T-helper 22 cell (primary cell): Measurements from ENCODE around the gene FOXD1.
"Not testable (repeated sequence)": the region's sequence is repeated elsewhere in the genome, so short reads cannot be mapped to it uniquely, and the experiment has no call there.

Source experiments
- DNase-seq: peaks from one replicate; pipeline ENCODE4 v3.0.0-alpha.2; 2020; ENCODE audit warnings: low read depth

The FOXD1 gene

DNA sequence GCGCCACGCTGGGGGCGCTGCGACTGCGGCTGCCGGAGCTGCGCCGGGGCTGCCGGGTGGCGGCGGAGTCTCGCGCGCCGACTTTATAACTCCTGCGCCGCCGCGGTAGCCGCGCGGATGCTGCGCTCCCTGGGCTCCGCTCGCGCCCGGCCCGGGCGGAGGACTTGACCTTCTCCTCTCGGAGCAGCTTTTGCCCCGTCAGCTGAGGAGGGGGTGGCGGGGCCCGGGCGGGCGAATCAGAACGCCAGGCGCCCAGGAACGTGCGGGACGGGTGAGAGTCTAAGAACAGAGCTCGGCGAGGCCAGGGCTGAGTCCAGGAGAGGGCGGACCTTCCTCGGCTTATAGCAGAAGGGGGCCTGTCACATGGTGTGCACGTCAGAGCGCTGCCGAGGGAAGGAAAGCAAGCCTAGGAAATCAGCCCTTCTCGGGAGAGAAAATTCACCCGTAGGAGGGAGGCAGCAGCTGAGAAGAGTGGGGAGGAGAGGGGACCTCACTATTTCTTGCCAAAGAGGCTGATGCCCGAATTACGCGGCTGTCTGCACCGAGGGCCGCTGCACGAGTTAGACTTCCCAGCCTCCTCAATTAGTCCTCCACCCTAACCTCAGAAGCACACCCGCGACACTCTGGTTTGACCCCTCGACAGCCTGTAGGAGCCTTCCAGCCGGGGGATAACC lies at the start of gene FOXD1:
Gene FOXD1, minus strand, starts transcription at position 315 of the 674 bp plus-strand sequence. CDS start 415 bp downstream, outside the sequence.
- DNase-seq: no peak

DNA sequence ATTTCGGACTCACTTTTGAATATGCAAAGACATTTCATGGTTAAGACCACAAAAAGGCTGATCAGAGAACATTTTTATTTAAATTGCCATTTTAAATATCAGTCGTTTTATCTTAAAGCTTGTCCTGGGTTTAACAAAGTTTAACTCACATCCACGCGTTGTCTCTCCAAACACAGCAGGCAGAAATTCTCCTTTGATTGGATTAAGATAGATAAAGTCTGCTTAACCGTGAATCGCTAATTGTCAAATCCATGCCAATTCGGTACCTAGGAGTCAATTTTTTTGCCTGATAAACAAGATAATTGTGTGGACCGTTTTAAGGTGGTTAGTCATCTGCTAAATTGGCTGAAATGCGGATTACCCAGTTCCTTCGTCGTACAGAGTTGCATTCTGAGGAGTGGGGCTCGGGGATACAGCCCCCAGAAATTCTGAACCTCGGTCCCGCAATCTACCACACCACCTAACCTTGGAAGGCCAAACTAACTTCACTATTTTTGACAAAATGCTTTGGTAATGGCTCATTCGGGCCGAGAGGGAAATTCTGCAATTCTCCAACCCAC lies 49.0 kb upstream of the FOXD1 start:
- DNase-seq: no peak

DNA sequence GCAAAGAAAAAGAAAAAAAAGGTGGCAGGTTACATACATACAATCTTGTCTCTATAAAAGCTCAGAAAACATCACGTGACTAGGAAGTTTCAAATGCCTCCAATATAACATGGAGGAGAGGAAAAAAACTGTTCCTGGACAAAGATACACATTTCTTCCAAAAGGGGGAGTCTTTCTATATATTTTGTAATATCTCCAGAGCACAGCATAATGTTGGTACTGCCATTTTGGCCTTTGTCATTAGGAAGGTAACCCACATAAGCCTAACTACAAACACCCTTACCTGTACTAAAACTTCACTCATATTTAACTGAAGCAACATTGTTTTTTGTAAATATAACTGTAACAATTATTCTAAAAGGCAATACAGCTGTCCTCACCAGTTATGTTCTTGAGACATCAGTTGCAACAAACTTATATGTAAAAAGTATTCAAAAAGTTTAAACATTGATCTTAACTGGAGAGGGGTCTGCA lies 48.4 kb upstream of the FOXD1 start:
- no peak for DNase-seq

DNA sequence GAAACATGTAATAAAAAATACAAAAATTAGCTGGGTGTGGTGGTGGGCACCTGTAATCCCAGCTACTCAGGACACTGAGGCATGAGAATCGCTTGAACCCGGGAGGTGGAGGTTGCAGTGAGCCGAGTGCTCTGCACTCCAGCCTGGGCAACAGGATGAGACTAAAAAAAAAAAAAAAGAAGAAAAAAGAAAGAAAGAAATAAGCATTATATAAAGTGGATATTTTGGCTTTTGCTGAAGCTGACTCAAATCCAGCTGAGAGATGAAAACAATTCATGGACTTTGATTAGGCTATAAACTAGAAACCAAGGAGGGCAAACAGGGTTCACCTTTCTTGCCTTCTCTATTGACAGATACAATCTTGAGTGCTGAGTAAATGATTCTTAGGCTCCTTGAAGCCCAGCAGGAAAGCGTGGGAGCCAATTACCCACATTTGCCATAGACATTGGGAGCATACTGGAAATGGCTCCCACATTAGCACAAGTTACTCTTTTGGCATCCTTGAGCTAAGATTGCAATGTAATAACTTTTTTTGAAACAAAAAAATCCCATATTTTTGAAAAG lies 47.3 kb upstream of the FOXD1 start:
- DNase-seq: no peak

DNA sequence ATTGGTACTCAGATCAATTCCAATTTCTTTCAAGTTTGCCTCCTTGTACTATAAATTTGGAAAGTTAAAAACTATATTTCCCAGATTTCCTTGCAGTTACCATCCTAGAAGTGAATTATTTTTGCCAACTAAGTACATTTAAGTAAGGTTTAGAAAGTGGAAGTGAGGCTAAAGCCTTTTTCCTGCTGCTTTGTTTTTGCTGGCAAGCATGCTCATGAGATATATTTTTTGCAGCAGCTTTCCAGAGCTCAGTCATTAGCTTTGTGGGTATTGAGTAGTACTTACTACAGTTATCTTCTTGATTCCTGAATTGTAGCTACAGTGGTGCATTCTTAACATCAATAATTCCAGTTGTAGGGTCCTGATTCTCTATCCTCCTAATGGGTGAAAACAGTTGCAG lies 46.1 kb upstream of the FOXD1 start:
- no peak for DNase-seq

DNA sequence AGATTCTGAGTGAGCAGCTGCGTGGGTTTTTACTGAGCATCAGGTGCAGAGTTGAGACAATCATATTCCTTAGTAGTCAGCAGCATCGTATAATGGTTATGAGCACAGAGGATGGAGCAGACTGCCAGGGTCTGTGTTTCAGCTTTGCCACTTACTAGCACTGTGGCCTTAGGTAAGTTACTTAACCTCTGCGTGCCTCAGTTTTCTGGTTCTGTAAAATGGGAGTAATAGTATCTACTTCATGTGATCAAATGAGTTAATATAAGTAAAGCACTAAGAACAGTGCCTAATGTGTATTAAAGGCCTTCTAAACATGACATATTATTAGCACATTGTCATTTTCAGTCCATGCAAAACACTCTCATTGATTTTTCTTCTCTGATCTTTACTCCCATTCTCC lies 44.8 kb upstream of the FOXD1 start:
- no peak for DNase-seq

DNA sequence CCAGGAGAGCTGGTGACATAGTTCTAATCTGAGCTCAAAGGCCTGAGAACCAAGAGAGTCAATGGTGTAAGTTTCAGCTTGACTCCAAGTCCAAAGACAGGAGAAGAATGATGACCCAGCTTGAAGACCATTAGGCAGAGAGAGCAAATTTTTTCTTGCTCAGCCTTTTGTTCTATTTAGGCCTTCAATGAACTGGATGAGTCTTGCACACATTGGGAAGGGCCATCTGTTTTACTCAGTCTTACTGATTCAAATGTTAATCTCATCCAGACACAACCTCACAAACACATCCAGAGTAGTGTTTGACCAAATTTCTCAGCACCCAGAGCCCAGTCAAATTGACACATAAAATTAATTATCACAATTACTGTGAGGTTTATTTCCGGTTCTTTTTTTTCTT lies 42.6 kb upstream of the FOXD1 start:
- DNase-seq: no peak

DNA sequence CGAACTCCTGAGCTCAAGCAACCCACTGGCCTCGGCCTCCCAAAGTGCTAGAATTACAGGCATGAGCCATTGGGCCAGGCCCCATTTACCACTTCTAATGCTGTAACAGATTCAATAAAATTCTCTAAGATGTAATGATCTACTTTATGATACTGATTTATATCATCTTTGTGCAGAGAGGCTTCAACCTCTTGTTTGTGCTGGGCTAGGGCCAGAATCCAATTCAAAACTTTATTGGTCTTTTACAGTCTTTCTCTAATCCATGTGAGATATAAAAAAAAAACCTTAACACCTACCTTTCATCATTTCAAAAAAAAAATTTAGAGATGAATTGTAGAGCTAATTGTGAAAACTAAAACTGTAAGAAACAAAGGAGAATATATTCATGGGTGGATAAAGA lies 41.5 kb upstream of the FOXD1 start:
- DNase-seq: no peak

DNA sequence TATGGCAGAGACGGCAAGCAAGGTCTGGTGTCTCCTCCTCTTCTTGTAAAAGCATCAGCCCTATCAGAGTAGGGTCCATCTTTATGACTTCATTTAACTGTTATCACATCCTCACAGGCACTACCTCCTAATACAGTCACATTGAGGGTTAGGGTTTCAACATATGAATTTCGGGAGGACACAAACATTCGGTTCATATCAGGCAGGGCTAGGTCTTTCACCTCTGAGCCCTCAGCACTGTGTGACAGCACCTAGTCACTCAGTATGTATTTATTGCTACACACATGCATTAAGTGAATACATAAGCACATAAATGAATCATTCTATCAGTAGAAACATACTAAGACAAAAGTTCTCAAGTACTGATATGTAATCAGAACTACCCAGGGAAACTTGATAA lies 40.2 kb upstream of the FOXD1 start:
- no peak for DNase-seq

DNA sequence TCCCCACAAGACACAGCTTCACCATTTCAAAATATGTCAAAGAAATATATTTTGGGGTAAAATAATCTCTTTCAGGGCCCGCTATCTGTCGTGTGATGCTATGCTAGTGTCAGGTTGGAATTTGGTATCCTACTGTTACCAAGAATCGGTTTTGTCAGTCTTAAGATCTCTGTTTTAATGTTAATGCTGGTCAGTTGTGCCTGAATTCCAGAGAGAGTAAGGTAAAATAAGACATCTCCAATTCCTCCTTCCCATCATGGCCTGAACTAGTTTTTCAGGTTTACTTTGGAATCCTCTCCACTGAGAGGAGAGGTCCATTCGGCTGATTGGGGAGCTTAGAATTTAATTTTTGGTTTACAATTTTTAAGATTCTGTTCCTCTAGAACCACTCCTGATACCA lies 39.2 kb upstream of the FOXD1 start:
- no peak for DNase-seq

DNA sequence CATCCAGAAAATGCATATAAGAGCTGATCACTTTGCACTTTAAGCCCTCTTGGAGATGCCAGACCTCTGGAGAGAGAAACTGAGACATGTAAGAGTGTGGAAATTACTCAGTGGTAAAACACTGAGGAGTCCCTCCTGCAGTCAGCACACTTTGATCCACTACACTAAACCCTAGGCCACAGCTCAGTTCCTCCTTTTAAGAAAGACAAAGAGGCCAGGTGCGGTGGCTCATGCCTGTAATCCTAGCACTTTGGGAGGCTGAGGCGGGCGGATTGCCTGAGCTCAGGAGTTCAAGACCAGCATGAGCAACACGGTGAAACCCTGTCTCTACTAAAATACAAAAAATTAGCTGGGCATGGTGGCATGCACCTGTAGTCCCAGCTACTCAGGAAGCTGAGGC lies 38.7 kb upstream of the FOXD1 start:
- not testable (repeated sequence) for DNase-seq

DNA sequence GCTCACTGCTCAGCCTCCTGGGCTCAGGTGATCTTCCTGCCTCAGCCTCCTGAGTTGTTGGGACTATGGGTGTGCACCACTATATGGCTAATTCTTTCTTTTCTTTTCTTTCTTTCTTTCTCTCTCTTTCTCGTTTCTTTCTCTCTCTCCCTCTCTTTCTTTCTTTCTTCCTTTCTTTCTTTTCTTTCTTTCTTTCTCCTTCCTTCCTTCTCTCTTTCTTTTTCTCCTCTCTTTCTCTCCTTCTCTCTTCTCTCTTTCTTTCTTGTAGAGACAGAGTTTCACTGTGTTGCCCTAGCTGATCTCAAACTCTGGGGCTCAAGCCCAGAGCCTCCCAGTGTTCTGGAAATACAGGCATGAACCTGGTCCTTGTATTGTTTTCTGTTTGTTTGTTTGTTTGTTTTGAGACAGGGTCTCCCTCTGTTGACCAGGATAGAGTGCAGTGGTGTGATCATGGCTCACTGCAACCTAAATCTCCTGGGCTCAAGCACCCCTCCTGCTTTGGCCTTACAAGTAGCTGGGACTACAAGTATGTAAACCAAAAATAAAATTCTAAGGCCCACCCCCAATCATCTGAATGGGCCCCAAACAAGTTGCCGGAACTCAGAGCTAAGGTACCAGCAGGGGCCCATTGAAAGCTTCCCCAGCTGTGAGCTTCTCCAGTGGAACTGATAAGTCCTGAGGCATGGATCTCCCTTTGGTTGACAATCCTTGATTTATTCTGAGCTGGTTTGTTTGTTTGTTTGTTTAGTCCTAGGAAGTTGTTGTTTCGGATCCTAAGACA lies 37.7 kb upstream of the FOXD1 start:
- DNase-seq: no peak

DNA sequence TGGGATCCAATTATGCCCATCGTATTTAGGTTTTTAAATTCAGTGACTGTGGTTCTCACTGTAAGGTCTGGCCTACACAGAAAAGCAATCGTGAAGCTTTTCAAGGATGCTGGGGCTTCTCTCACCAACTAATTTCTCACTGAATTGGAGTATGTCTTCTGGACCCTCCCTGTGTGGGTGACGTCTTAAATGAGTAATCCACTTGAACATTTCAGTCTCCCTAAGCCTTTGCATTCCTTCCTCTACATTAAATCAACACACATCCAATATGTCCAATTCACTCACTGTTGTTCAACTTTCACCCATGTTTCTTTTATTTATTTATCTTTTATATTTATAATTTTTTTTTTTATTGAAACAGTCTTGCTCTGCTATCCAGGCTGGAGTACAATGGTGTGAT lies 37.1 kb upstream of the FOXD1 start:
- DNase-seq: no peak

DNA sequence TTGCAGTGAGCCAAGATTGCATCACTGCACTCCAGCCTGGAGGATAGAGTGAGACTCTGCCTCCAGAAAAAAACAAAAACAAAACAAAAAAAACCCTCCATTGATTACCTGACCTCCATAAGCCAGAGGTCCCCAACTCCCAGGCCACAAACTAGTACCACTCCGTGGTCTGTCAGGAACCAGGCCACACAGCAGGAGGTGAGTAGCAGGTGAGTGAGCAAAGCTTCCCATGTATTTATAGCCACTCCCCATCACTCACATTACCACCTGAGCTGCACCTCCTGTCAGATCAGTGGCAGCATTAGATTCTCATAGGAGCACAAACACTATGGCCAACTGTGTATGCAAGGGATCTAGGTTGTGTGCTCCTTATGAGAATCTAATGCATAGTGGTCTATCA lies 35.9 kb upstream of the FOXD1 start:
- DNase-seq: no peak

DNA sequence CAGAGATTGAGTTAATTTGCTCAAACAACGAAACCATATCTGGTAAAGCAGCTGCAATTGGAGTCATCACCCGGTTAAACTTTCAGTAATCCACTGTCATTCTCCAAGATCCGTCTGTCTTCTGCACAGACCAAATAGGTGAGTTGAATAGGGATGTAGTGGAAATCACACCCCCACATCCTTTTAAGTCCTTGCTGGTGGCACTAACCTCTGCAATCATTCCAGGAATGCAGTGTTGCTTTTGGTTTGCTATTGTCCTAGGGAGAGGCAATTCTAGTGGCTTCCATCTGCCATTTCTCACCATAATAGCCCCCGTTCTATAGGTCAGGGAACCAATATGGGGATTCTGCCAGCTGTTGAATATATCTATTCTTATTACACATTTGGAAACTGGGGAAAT lies 35.1 kb upstream of the FOXD1 start:
- DNase-seq: no peak

DNA sequence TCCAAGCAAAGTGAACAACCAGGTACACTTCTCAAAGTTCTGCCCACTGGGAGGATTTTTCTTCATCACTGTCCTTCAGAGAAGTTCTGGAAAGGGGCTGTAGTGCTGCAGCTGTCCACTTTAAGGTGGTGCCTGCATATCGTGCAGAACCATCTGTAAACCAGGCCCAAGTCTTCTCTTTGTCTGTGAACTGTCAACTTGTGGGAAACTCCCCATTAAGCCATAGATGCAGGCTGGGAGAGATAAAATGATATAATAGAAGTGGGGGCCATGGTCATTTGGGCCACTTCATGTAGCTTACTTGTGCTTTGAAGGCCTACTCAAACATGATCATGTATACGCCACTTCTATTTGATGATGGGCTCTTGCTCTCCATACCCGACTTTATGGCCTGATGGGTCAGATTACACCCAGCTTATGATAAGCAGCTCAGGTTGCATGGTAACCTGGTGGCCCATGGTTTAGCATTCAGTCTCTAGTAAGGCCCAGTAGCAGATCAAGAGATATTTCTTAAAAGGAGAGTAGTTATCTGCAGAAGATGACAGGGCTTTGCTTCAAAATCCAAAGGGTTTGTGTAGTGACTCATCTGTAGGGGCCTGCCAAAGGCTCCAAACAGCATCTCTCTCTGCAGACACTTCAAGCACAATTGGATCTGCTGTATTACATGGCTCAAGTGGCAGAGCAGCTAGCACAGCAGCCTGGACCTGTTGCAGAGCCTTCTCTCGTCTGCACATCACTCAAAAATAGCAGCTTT lies 34.0 kb upstream of the FOXD1 start:
- no peak for DNase-seq

DNA sequence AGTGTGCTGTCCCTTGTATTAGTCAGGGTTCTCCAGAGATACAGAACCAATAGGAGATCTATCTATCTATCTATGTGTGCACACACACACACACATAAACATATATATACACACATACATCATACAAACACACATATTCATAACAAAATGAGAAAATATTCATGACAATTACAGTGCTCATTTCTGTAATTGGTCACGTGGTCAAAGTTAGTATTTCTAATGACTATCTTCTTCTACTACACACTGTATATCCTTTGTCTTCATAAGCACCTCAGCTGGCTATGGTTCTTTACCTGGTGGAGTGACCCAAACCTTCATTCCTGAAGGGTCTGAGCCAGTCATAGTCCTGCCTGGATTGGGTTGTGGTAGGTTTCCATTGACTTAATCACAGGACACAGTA lies 31.9 kb upstream of the FOXD1 start:
- DNase-seq: no peak

DNA sequence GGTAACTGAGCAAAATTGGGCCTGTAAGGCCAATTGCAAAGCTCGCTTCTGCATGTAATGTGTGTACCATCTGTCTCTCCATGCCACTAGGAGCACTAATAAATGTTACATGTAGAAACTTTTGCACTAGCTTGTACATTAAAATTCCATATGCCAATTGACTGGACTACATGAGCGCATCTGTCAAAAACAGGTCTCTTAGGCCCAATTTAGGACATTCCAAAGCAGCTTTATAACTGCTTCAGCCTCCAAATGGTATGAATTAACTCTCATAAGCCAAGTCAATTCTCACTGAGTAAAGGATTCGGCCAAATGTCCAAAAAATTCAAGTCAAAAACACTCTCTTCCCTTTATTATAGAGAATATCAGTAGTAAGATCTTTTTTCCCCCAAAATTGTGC lies 23.5 kb upstream of the FOXD1 start:
- no peak for DNase-seq

DNA sequence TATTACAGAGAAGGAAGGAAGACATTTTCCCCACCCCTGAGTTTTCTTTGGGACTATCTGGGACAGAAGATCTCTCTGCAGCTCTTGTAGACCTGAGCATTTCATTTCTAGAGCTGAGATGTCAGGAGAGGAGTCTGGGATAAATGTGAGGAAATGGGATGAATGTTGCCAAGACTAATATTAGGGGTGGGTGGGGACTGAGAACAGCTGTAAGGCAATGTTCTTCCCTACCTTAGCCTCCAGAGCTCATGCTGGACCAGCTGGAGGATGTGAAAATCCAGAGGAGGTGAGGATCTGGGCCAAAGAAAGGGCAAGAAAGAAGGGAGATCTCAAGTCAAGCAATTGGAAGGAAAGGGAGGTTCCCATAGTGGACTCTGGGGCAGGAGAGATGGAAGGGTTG lies 23.1 kb upstream of the FOXD1 start:
- DNase-seq: no peak

DNA sequence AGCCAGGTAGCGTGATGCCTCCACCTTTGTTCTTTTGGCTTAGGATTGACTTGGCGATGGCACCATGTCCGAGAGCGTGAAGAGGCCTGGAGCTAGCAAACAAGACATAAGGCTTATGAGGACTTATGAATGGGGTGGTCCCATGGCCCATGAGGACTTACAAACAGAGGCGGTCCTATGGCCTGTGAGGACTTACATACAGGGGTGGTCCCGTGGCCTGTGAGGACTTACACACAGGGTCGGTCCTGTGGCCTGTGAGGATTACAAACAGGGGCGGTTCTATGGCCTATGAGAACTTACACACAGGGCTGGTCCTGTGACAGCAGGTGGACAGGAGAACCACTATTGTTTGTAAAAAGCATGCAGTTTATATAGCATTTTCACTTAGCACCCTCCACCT lies 21.3 kb upstream of the FOXD1 start:
- DNase-seq: no peak

DNA sequence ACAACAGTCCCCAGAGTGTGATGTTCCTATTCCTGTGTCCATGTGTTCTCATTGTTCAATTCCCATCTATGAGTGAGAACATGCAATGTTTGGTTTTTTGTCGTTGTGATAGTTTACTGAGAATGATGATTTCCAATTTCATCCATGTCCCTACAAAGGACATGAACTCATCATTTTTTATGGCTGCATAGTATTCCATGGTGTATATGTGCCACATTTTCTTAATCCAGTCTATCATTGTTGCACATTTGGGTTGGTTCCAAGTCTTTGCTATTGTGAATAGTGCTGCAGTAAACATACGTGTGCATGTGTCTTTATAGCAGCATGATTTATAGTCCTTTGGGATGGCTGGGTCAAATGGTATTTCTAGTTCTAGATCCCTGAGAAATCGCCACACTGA lies 20.1 kb upstream of the FOXD1 start:
- not testable (repeated sequence) for DNase-seq

DNA sequence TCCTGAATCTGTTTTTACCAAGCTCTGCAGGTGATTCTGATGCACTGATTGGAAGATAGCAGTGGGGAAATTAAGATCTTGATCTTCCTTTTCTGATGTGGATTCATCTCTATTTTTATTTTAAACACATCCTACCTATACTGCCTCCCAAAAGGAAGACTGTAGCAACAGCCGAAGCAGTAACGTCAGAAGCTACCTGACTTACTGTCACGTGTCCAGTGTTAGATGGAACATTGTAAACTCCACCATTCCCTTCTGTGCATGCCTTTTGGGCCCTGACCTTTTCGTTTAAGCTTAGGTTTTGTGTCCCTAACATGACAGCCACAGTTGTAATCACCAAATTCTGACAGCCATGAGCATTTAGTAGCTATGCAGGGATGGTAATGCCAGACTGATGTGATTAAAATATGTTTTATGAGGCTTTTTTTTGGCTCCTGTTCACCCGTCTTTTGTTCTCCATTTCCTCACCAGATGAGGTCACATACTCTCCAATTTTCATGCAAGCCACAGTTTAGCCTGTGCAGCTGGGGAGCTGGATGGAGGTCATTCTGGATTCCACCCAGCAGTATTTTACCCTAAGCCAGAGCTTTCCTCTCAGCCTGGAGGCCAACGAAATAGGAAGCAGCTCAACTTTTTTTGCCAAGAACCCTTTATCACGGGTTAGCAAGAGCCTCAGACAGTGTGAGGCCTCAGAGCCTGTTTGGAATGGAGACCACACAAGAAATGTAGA lies 15.6 kb upstream of the FOXD1 start:
- no peak for DNase-seq
